HG03280 (cell line): ENCODE data around the gene RPA1.
A peak's percentile ranks its signal among the peaks of the same experiment; 100 is the strongest.
"Not testable (repeated sequence)": the region's sequence is repeated elsewhere in the genome, so short reads cannot be mapped to it uniquely, and the experiment has no call there.

ENCODE experiments used
- ATAC-seq: cut with Tn5 transposase; IDR thresholded peaks from one replicate; pipeline ENCODE4 v1.9.1; 2021; ENCODE audit warnings: mild to moderate bottlenecking, moderate library complexity; ENCODE audit not compliant: unreplicated experiment

Gene RPA1

GRCh38 chr17:1810450-1811103, 19.2 kb upstream of the RPA1 start:
- ATAC-seq, result no peak

GRCh38 chr17:1813088-1813487, 16.7 kb upstream of the RPA1 start:
- no peak for ATAC-seq

GRCh38 chr17:1820528-1821252, 9.1 kb upstream of the RPA1 start:
- ATAC-seq, result no peak

- peak; percentile 4 for ATAC-seq
These were observed 601 bp upstream of the RPA1 start for GRCh38 chr17:1829216-1829591.

GRCh38 chr17:1830288-1830687, 483 bp downstream of the RPA1 start:
- no peak for ATAC-seq

- ATAC-seq, result peak; percentile 53
These were observed 4.8 kb downstream of the RPA1 start for GRCh38 chr17:1834380-1835149.

GRCh38 chr17:1839516-1839915, 9.7 kb downstream of the RPA1 start:
- ATAC-seq, result no peak

GRCh38 chr17:1843947-1844346, 14.1 kb downstream of the RPA1 start:
- ATAC-seq, result no peak

GRCh38 chr17:1847191-1847590, 17.4 kb downstream of the RPA1 start:
- ATAC-seq, result no peak

- no peak for ATAC-seq
These were observed 22.5 kb downstream of the RPA1 start for GRCh38 chr17:1852327-1852726.

- ATAC-seq, result no peak
These were observed 23.9 kb downstream of the RPA1 start for GRCh38 chr17:1853698-1854097.

GRCh38 chr17:1856462-1856861, 26.7 kb downstream of the RPA1 start:
- ATAC-seq, result not testable (repeated sequence)

GRCh38 chr17:1860978-1861377, 31.2 kb downstream of the RPA1 start:
- no peak for ATAC-seq

- ATAC-seq, result no peak
These were observed 31.7 kb downstream of the RPA1 start for GRCh38 chr17:1861391-1862010.

- no peak for ATAC-seq
These were observed 35.6 kb downstream of the RPA1 start for GRCh38 chr17:1865252-1866037.

GRCh38 chr17:1867307-1867706, 37.5 kb downstream of the RPA1 start:
- no peak for ATAC-seq

- no peak for ATAC-seq
These were observed 38.3 kb downstream of the RPA1 start for GRCh38 chr17:1868090-1868489.

GRCh38 chr17:1870592-1870991, 40.8 kb downstream of the RPA1 start:
- no peak for ATAC-seq

- no peak for ATAC-seq
These were observed 42.0 kb downstream of the RPA1 start for GRCh38 chr17:1871756-1872155.

GRCh38 chr17:1872254-1872653, 42.4 kb downstream of the RPA1 start:
- no peak for ATAC-seq

- ATAC-seq, result no peak
These were observed 43.2 kb downstream of the RPA1 start for GRCh38 chr17:1872976-1873375.
